ENCODE measurements around the gene EML6.

Gene EML6

GRCh38 chr2:54708584-54709335 lies 14.7 kb upstream of the EML6 start:
- no peak for DNase-seq

GRCh38 chr2:54709336-54709809 lies 14.1 kb upstream of the EML6 start:
- no peak for DNase-seq

- no peak for DNase-seq
Measured at GRCh38 chr2:54710216-54710615, 13.2 kb upstream of the EML6 start.

- no peak for DNase-seq
Measured at GRCh38 chr2:54712516-54712915, 10.9 kb upstream of the EML6 start.

- no peak for DNase-seq
Measured at GRCh38 chr2:54714996-54715395, 8.5 kb upstream of the EML6 start.

- DNase-seq, result no peak
Measured at GRCh38 chr2:54716375-54716774, 7.1 kb upstream of the EML6 start.

GRCh38 chr2:54720563-54720962 lies 2.9 kb upstream of the EML6 start:
- DNase-seq, result peak; percentile 50

- peak; percentile 55 for DNase-seq
Measured at GRCh38 chr2:54722641-54723040, 821 bp upstream of the EML6 start.

- DNase-seq, result peak; percentile 64
Measured at GRCh38 chr2:54723996-54724559, 616 bp downstream of the EML6 start.

- peak; percentile 65 for DNase-seq
Measured at GRCh38 chr2:54724560-54725342, 1.3 kb downstream of the EML6 start.

- peak; percentile 62 for DNase-seq
Measured at GRCh38 chr2:54725343-54726099, 2.1 kb downstream of the EML6 start.

GRCh38 chr2:54726431-54726830 lies 3.0 kb downstream of the EML6 start:
- DNase-seq, result no peak

GRCh38 chr2:54726940-54727339 lies 3.5 kb downstream of the EML6 start:
- no peak for DNase-seq

GRCh38 chr2:54728669-54729120 lies 5.2 kb downstream of the EML6 start:
- DNase-seq, result no peak

GRCh38 chr2:54735636-54736035 lies 12.2 kb downstream of the EML6 start:
- no peak for DNase-seq

GRCh38 chr2:54738281-54738680 lies 14.8 kb downstream of the EML6 start:
- DNase-seq, result no peak

- DNase-seq, result no peak
Measured at GRCh38 chr2:54740333-54740732, 16.9 kb downstream of the EML6 start.

GRCh38 chr2:54741250-54741649 lies 17.8 kb downstream of the EML6 start:
- no peak for DNase-seq

GRCh38 chr2:54750040-54750439 lies 26.6 kb downstream of the EML6 start:
- no peak for DNase-seq

GRCh38 chr2:54752439-54752838 lies 29.0 kb downstream of the EML6 start:
- DNase-seq, result no peak

GRCh38 chr2:54755641-54756326 lies 32.3 kb downstream of the EML6 start:
- no peak for DNase-seq

GRCh38 chr2:54757500-54757899 lies 34.0 kb downstream of the EML6 start:
- no peak for DNase-seq

Data from NCI-H82 (cell line).